GM10266 (cell line): ENCODE data around the gene DNM3.

Experiments used
- DNase-seq: peaks from one replicate; pipeline ENCODE4 v3.0.0; 2012; ENCODE audit errors: extremely low spot score
- CTCF ChIP-seq: IDR thresholded peaks from 2 replicates; pipeline ENCODE4 v1.5.1; 2012; ENCODE audit warnings: mild to moderate bottlenecking, low read depth; ENCODE audit not compliant: control insufficient read depth, insufficient read depth; ENCODE audit errors: missing control alignments

The DNM3 gene

DNA sequence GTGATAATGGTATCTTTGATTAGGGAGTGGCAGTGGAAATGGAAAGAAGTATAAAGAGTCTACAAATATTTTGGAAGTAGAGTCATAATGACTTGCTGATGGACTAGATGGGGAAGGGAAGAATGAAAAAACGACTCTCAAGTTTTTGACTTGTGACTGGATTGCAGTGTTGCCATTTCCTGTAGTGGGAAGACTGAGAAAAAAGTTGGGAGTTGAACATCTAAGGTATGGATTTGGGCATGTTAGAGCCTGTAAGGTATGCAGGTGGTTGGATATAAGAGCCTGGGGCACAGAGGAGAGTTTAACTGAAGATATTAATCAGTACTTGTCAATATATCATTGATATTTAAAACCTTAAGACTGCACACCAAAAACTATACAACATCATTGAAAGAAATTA is 19.4 kb downstream of the DNM3 start:
- no peak for TF ChIP-seq CTCF
- DNase-seq, result no peak

DNA sequence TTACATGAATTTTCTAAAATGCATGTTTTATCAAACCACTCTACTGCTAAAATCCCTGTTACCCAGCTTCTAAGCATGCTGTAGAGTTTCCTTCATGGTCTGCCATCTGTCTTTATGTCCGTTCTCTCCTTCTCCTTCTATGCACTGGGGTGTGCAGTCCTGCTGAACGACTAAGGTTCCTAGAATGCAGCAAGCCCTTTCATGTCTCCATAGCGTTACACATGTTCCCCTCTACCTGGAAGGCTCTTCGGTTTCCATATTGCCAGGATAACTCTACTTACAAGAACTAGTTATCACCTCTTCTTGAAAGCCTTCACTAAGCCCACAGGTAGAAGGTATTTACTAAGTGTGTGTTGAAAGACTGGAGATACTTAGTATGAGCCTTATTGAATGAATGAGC is 22.2 kb downstream of the DNM3 start:
- TF ChIP-seq CTCF, result no peak
- no peak for DNase-seq

DNA sequence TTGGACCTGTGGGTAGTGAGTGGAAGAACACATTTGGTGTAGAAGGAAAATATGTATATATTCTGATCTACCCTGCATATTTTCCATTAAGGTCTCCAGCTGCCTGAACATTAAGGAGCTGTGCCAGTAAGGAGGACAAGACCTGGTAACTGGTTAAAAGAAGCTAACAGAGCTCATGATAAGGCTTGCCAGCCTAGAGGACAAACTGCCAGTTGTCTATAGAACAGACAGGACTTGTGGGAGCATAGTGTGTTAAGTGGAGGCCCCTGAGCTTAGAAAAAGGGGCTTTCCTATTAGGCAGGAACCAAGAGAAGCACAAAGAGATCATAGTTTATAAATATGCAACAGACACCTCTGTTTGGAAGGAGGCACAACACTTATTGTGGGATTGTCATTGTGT is 23.0 kb downstream of the DNM3 start:
- TF ChIP-seq CTCF, result no peak
- DNase-seq, result no peak

DNA sequence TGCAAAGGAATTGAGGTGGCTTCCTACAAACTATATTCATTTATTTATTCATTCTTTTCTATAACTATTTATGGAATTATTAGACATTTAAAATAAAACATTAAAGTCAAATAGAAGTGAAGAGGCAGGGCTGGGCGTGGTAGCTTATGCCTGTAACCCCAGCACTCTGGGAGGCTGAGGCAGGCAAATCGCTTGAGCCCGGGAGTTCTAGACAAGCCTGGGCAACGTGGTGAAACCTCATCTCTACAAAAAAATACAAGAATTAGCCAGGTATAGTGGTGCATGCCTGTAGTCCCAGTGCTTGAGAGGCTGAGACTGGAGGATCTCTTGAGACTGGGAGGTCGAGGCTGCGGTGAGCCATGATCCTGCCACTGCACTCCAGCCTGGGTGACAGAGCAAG is 23.8 kb downstream of the DNM3 start:
- no peak for DNase-seq
- TF ChIP-seq CTCF, result no peak

DNA sequence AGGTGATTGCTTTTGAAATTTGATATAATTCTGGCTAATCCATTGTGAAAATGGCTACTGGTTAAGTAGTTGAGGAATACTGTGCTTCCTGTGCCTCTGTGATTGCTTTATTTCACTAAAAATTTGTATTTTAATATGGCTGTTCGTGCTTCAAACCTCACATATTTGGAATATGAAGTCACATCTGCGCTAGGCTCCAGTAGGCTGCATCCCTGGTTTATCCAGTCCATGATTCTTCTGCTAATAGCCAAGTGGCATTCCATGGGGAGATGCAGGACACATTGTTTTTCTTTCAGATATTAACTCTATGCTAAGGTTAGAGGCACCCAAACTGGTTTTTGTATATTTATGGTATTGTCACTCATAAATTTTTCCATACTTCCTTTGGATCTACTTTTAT is 25.9 kb downstream of the DNM3 start:
- no peak for TF ChIP-seq CTCF

GRCh38 chr1:171868217-171868803 is 27.0 kb downstream of the DNM3 start:
- TF ChIP-seq CTCF, result no peak
- no peak for DNase-seq

More for the DNA sequence above, 25.9 kb downstream of the DNM3 start:
- DNase-seq, result no peak

GRCh38 chr1:171869097-171869496 is 27.8 kb downstream of the DNM3 start:
- DNase-seq, result no peak

More at GRCh38 chr1:171869097-171869496, 27.8 kb downstream of the DNM3 start:
- TF ChIP-seq CTCF, result no peak
